K562 (cell line): ENCODE measurements around the gene CCR5AS.

ENCODE experiments used
- CBX5 ChIP-seq: IDR thresholded peaks from 2 replicates; pipeline ENCODE4 v1.6.1; 2014; ENCODE audit warnings: low read depth, borderline replicate concordance
- ERF ChIP-seq: fragments of 450-650 bp; formaldehyde crosslinking; IDR thresholded peaks from 2 replicates; pipeline ENCODE4 v1.4.0; 2020; ENCODE audit warnings: mild to moderate bottlenecking, mixed read lengths
- MCM3 ChIP-seq: fragments of 450-650 bp; IDR thresholded peaks from 2 replicates; pipeline ENCODE4 v1.6.1; 2016
- NELFE ChIP-seq: IDR thresholded peaks from 2 replicates; pipeline ENCODE4 v1.6.1; 2011; ENCODE audit warnings: mild to moderate bottlenecking; ENCODE audit not compliant: insufficient read depth, insufficient read length
- NR3C1 ChIP-seq: sonication (generic); formaldehyde crosslinking; IDR thresholded peaks from 2 replicates; pipeline ENCODE4 v1.8.1; 2022; ENCODE audit warnings: missing genetic modification reagents
- PYGO2 ChIP-seq: fragments of 450-650 bp; IDR thresholded peaks from 2 replicates; pipeline ENCODE4 v1.6.1; 2016; ENCODE audit warnings: mild to moderate bottlenecking, missing genetic modification characterization, moderate library complexity, missing compliant biosample characterization
- RBM25 ChIP-seq: fragments of 200-400 bp; formaldehyde crosslinking; IDR thresholded peaks from 2 replicates; pipeline ENCODE4 v1.6.1; 2018; ENCODE audit warnings: low read length, low read depth, moderate library complexity; ENCODE audit not compliant: severe bottlenecking
- TCF7L2 ChIP-seq: fragments of 150-350 bp; IDR thresholded peaks from 2 replicates; pipeline ENCODE4 v1.6.1; 2016; ENCODE audit warnings: low read depth, mild to moderate bottlenecking, low read length, moderate library complexity
- ZNF143 ChIP-seq: sonication (generic); formaldehyde crosslinking; IDR thresholded peaks from 2 replicates; pipeline ENCODE4 v1.9.0; 2022; ENCODE audit warnings: mild to moderate bottlenecking, missing genetic modification reagents
- ZNF584 ChIP-seq: fragments of 200-800 bp; sonication (Bioruptor generic); IDR thresholded peaks from 2 replicates; pipeline ENCODE4 v1.6.1; 2016; ENCODE audit warnings: low read depth, mild to moderate bottlenecking, missing genetic modification characterization, missing compliant biosample characterization
- ZNF76 ChIP-seq: fragments of 250-450 bp; sonication (Bioruptor Pico); IDR thresholded peaks from 2 replicates; pipeline ENCODE4 v1.4.0; 2020; ENCODE audit warnings: mild to moderate bottlenecking, moderate library complexity, borderline replicate concordance
- ZNF766 ChIP-seq: fragments of 200-800 bp; sonication (Bioruptor generic); conservative IDR thresholded peaks from 2 replicates; pipeline ENCODE4 v1.6.1; 2016; ENCODE audit warnings: missing genetic modification characterization, missing compliant biosample characterization
- TF ChIP-seq, protein P1 (sequence below): fragments of 450-650 bp; IDR thresholded peaks from 2 replicates; pipeline ENCODE4 v1.7.1; 2018; ENCODE audit warnings: mild to moderate bottlenecking, low read depth; ENCODE audit not compliant: partially characterized antibody
- TF ChIP-seq, protein P2 (sequence below): sonication (generic); formaldehyde crosslinking; IDR thresholded peaks from 2 replicates; pipeline ENCODE4 v1.9.0; 2022; ENCODE audit warnings: mild to moderate bottlenecking, missing genetic modification reagents
- TF ChIP-seq, protein P3 (sequence below): sonication (generic); formaldehyde crosslinking; IDR thresholded peaks from 2 replicates; pipeline ENCODE4 v1.8.1; 2023; ENCODE audit warnings: missing genetic modification reagents, mild to moderate bottlenecking, borderline replicate concordance
- TF ChIP-seq, protein P4 (sequence below): fragments of 200-800 bp; sonication (Bioruptor generic); IDR thresholded peaks from 2 replicates; pipeline ENCODE4 v1.6.1; 2017; ENCODE audit warnings: missing genetic modification characterization, missing compliant biosample characterization

Gene CCR5AS

DNA sequence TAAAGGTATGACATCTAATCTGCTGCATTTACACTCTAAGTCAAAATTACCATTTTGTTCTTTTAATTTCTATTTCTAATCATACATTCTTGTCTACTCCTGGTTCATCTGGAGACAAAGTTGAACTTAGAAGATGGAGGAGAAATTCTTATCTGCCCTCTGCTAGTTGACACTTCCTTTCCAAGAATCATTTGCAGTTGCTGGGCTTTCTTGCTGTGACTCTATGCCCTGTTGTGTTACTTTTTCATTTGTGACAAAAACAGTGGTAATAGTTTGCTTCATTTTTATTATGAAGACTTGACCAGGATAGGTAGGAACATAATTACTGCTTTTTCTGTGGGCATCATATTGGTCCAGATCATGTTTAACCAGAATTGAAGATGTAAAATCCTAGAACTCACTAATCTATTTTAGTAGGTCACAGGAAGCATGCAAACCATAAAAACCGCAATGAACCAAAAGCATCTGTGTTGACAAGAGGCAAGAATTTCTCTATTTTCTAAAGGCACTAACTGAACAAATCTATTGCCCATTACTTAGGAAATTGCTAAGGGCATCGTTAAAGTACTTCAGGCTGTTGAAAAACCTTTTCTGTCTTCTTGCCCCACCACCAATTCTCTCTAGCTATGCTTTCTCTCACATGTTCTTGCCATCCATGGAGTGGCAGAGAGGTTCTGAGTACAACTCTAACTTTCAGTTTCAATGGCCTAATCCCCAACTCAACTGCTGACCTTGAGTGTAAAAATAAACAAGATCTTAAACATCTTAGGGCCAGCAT, 57.2 kb downstream of the CCR5AS start (continued):
- TF ChIP-seq, protein P1, sequence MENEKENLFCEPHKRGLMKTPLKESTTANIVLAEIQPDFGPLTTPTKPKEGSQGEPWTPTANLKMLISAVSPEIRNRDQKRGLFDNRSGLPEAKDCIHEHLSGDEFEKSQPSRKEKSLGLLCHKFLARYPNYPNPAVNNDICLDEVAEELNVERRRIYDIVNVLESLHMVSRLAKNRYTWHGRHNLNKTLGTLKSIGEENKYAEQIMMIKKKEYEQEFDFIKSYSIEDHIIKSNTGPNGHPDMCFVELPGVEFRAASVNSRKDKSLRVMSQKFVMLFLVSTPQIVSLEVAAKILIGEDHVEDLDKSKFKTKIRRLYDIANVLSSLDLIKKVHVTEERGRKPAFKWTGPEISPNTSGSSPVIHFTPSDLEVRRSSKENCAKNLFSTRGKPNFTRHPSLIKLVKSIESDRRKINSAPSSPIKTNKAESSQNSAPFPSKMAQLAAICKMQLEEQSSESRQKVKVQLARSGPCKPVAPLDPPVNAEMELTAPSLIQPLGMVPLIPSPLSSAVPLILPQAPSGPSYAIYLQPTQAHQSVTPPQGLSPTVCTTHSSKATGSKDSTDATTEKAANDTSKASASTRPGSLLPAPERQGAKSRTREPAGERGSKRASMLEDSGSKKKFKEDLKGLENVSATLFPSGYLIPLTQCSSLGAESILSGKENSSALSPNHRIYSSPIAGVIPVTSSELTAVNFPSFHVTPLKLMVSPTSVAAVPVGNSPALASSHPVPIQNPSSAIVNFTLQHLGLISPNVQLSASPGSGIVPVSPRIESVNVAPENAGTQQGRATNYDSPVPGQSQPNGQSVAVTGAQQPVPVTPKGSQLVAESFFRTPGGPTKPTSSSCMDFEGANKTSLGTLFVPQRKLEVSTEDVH, result no peak
- TF ChIP-seq ZNF584 (no peak), NR3C1 (CRISPR knock-in tag) (no peak), PYGO2 (tag) (no peak), ZNF76 (no peak), ZNF766 (CRISPR knock-in tag) (no peak), ERF (CRISPR knock-in tag) (no peak), MCM3 (no peak), RBM25 (no peak), ZNF143 (CRISPR knock-in tag) (no peak), CBX5 (no peak), NELFE (no peak), TCF7L2 (no peak)
- TF ChIP-seq, protein P2, sequence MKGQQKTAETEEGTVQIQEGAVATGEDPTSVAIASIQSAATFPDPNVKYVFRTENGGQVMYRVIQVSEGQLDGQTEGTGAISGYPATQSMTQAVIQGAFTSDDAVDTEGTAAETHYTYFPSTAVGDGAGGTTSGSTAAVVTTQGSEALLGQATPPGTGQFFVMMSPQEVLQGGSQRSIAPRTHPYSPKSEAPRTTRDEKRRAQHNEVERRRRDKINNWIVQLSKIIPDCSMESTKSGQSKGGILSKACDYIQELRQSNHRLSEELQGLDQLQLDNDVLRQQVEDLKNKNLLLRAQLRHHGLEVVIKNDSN (CRISPR knock-in tag), result no peak
- TF ChIP-seq, protein P3, sequence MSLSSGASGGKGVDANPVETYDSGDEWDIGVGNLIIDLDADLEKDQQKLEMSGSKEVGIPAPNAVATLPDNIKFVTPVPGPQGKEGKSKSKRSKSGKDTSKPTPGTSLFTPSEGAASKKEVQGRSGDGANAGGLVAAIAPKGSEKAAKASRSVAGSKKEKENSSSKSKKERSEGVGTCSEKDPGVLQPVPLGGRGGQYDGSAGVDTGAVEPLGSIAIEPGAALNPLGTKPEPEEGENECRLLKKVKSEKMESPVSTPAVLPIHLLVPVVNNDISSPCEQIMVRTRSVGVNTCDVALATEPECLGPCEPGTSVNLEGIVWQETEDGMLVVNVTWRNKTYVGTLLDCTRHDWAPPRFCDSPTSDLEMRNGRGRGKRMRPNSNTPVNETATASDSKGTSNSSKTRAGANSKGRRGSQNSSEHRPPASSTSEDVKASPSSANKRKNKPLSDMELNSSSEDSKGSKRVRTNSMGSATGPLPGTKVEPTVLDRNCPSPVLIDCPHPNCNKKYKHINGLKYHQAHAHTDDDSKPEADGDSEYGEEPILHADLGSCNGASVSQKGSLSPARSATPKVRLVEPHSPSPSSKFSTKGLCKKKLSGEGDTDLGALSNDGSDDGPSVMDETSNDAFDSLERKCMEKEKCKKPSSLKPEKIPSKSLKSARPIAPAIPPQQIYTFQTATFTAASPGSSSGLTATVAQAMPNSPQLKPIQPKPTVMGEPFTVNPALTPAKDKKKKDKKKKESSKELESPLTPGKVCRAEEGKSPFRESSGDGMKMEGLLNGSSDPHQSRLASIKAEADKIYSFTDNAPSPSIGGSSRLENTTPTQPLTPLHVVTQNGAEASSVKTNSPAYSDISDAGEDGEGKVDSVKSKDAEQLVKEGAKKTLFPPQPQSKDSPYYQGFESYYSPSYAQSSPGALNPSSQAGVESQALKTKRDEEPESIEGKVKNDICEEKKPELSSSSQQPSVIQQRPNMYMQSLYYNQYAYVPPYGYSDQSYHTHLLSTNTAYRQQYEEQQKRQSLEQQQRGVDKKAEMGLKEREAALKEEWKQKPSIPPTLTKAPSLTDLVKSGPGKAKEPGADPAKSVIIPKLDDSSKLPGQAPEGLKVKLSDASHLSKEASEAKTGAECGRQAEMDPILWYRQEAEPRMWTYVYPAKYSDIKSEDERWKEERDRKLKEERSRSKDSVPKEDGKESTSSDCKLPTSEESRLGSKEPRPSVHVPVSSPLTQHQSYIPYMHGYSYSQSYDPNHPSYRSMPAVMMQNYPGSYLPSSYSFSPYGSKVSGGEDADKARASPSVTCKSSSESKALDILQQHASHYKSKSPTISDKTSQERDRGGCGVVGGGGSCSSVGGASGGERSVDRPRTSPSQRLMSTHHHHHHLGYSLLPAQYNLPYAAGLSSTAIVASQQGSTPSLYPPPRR, result no peak
- TF ChIP-seq, protein P4, sequence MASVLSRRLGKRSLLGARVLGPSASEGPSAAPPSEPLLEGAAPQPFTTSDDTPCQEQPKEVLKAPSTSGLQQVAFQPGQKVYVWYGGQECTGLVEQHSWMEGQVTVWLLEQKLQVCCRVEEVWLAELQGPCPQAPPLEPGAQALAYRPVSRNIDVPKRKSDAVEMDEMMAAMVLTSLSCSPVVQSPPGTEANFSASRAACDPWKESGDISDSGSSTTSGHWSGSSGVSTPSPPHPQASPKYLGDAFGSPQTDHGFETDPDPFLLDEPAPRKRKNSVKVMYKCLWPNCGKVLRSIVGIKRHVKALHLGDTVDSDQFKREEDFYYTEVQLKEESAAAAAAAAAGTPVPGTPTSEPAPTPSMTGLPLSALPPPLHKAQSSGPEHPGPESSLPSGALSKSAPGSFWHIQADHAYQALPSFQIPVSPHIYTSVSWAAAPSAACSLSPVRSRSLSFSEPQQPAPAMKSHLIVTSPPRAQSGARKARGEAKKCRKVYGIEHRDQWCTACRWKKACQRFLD (CRISPR knock-in tag), result no peak
- TF ChIP-seq, all 486 proteins: peak for 0
